Activated effector memory CD4-positive, alpha-beta T cell treated with Interleukin-2 at 50 U/mL for 16 hours (primary cell): Measurements from ENCODE around the gene B2M.
"Not testable (repeated sequence)": the region's sequence is repeated elsewhere in the genome, so short reads cannot be mapped to it uniquely, and the experiment has no call there.

Experiments used
- DNase-seq: peaks from one replicate; pipeline ENCODE4 v3.0.0-alpha.2; 2020

B2M gene

GRCh38 chr15:44726568-44727484 lies 15.5 kb downstream of the B2M start:
- DNase-seq, result peak; percentile 65

- no peak for DNase-seq
Measured at GRCh38 chr15:44727485-44728231, 16.3 kb downstream of the B2M start.

- DNase-seq, result not testable (repeated sequence)
Measured at GRCh38 chr15:44728232-44728575, 16.9 kb downstream of the B2M start.

GRCh38 chr15:44728576-44729407 lies 17.5 kb downstream of the B2M start:
- DNase-seq, result peak; percentile 91

GRCh38 chr15:44729408-44730127 lies 18.3 kb downstream of the B2M start:
- no peak for DNase-seq

GRCh38 chr15:44734839-44735481 lies 23.6 kb downstream of the B2M start:
- DNase-seq, result no peak

GRCh38 chr15:44735482-44736180 lies 24.3 kb downstream of the B2M start:
- no peak for DNase-seq

- no peak for DNase-seq
Measured at GRCh38 chr15:44736181-44736765, 25.0 kb downstream of the B2M start, which contains the start of gene TRIM69. TRIM69 (plus strand) TSS chr15:44736528; CDS start chr15:44736705, 177 bp downstream.

- DNase-seq, result no peak
Measured at GRCh38 chr15:44738340-44738984, 27.1 kb downstream of the B2M start.

GRCh38 chr15:44739222-44739847 lies 28.0 kb downstream of the B2M start:
- peak; percentile 22 for DNase-seq

GRCh38 chr15:44743454-44743853 lies 32.1 kb downstream of the B2M start:
- not testable (repeated sequence) for DNase-seq

GRCh38 chr15:44753345-44753744 lies 42.0 kb downstream of the B2M start:
- DNase-seq, result no peak

- no peak for DNase-seq
Measured at GRCh38 chr15:44763187-44763586, 51.9 kb downstream of the B2M start.

GRCh38 chr15:44763848-44764247 lies 52.5 kb downstream of the B2M start:
- no peak for DNase-seq

- DNase-seq, result no peak
Measured at GRCh38 chr15:44765036-44765435, 53.7 kb downstream of the B2M start.
